ENCODE measurements around the gene INAFM1. TPM values are rescaled to one million over a fixed set of nuclear protein-coding genes. Genes with fewer than 3 reads are reported as not detected.

INAFM1 gene
- total RNA-seq, 4 donors from 2014 or later: 4.3 to 10.6 (median 8.2) TPM

GRCh38 chr19:47264629-47265028 lies 10.1 kb upstream of the INAFM1 start:
- no peaks in the 10 kb centered on the region for H3K27me3 ChIP-seq
- TF ChIP-seq POLR2A (IDR thresholded peaks at IDR 0.05): no peak
- TF ChIP-seq CTCF (IDR thresholded peaks at IDR 0.05): no peak
- intact Hi-C loops (cut with DNase I): no loop called here
- no peak for DNase-seq
- H3K4me3 ChIP-seq (replicated peaks in 1 of 3): no peak overlapping the region
- 90 to 93% methylated on average over 6 of the region's 30 CpGs for WGBS, 2 donors
- peaks cover 52 to 54% of the 10 kb centered on the region in 2 donors for H3K36me3 ChIP-seq
- no peak overlapping the region for H3K27ac ChIP-seq
- no peaks in the 10 kb centered on the region for H3K4me1 ChIP-seq
- H3K9me3 ChIP-seq: no peaks in the 10 kb centered on the region

GRCh38 chr19:47266401-47266941 lies 8.2 kb upstream of the INAFM1 start:
- TF ChIP-seq POLR2A (IDR thresholded peaks at IDR 0.05) (no peak), CTCF (IDR thresholded peaks at IDR 0.05) (no peak)
- no peak overlapping the region for H3K4me3 ChIP-seq (replicated peaks in 1 of 3)
- peaks cover 51 to 52% of the 10 kb centered on the region in 2 donors for H3K36me3 ChIP-seq
- no peaks in the 10 kb centered on the region for H3K4me1 ChIP-seq
- intact Hi-C loops (cut with DNase I): no loop called here
- no peak for DNase-seq
- H3K9me3 ChIP-seq: no peaks in the 10 kb centered on the region
- WGBS, 2 donors: 94 to 95% methylated on average over 21 of the region's 21 CpGs
- H3K27ac ChIP-seq: no peak overlapping the region
- no peaks in the 10 kb centered on the region for H3K27me3 ChIP-seq

- intact Hi-C loops (cut with DNase I): no loop called here
- Histone ChIP-seq H3K9me3 (no peaks in the 10 kb centered on the region), H3K36me3 (peaks cover 47 to 56% of the 10 kb centered on the region in 2 donors), H3K4me3 (replicated peaks in 1 of 3) (no peak overlapping the region), H3K4me1 (peaks cover 0 to under 1% of the 10 kb centered on the region in 2 donors), H3K27ac (no peak overlapping the region), H3K27me3 (no peaks in the 10 kb centered on the region)
- 92 to 93% methylated on average over 14 of the region's 14 CpGs for WGBS, 2 donors
- TF ChIP-seq POLR2A (IDR thresholded peaks at IDR 0.05): no peak
- no peak for TF ChIP-seq CTCF (IDR thresholded peaks at IDR 0.05)
- no peak for DNase-seq
Measured at GRCh38 chr19:47267350-47267759, 7.3 kb upstream of the INAFM1 start.

- TF ChIP-seq CTCF (IDR thresholded peaks at IDR 0.05) (no peak), POLR2A (IDR thresholded peaks at IDR 0.05) (no peak)
- 89 to 94% methylated on average over 6 of the region's 6 CpGs for WGBS, 2 donors
- intact Hi-C loops (cut with DNase I): no loop called here
Measured at GRCh38 chr19:47268028-47268427, 6.7 kb upstream of the INAFM1 start.

GRCh38 chr19:47269596-47269995 lies 5.1 kb upstream of the INAFM1 start:
- peaks cover 0 to 8% of the 10 kb centered on the region in 2 donors for H3K4me1 ChIP-seq
- no peaks in the 10 kb centered on the region for H3K27me3 ChIP-seq
- H3K9me3 ChIP-seq: no peaks in the 10 kb centered on the region
- H3K4me3 ChIP-seq (replicated peaks in 1 of 3): no peak overlapping the region
- intact Hi-C loops (cut with DNase I): no loop called here
- H3K36me3 ChIP-seq: peaks cover 41 to 46% of the 10 kb centered on the region in 2 donors
- no peak for DNase-seq
- no peak overlapping the region for H3K27ac ChIP-seq
- WGBS, 2 donors: 95 to 97% methylated on average over 7 of the region's 7 CpGs
- TF ChIP-seq POLR2A (IDR thresholded peaks at IDR 0.05): no peak
- no peak for TF ChIP-seq CTCF (IDR thresholded peaks at IDR 0.05)

More at GRCh38 chr19:47268028-47268427, 6.7 kb upstream of the INAFM1 start:
- H3K27ac ChIP-seq: no peak overlapping the region
- H3K27me3 ChIP-seq: no peaks in the 10 kb centered on the region
- no peak for DNase-seq
- H3K4me1 ChIP-seq: peaks cover 0 to 7% of the 10 kb centered on the region in 2 donors
- no peak overlapping the region for H3K4me3 ChIP-seq (replicated peaks in 1 of 3)
- H3K9me3 ChIP-seq: no peaks in the 10 kb centered on the region
- H3K36me3 ChIP-seq: peaks cover 41 to 53% of the 10 kb centered on the region in 2 donors

All from thyroid gland (tissue), 4 donors.